MCF 10A (cell line): ENCODE results near the gene HES4. TPM values are rescaled to one million over a fixed set of nuclear protein-coding genes. Genes with fewer than 3 reads are reported as not detected.

ENCODE experiments used
- BruUV-seq: library from RNA; stranded (reverse); fragments of 400-500 nt; replicated peaks from 2 replicates; lab custom pipeline; 2021; lab: Mats Ljungman, UMichigan
- CTCF ChIA-PET: fragments of 300-600 bp; sonication (Branson Sonifier 250); formaldehyde crosslinking; extraction: SDS; loops from one replicate; lab custom pipeline; 2021; ENCODE audit warnings: antibody characterized with exemption, inconsistent platforms; lab: Yijun Ruan, JAX
- POLR2A ChIA-PET: fragments of 300-600, 350-650 bp; sonication (Branson Sonifier 250); formaldehyde crosslinking; extraction: SDS; loops from one replicate; lab custom pipeline; 2020; ENCODE audit warnings: antibody characterized with exemption, inconsistent platforms; lab: Yijun Ruan, JAX
- DNase-seq: peaks from one replicate; pipeline ENCODE4 v3.0.0-alpha.2; 2018; ENCODE audit not compliant: unreplicated experiment
- H3K27ac Mint-ChIP-seq: one replicate; pipeline ENCODE4 v1.8.0; 2022; ENCODE audit warnings: mild to moderate bottlenecking, low read depth, mixed read lengths; ENCODE audit not compliant: unreplicated experiment
- H3K27me3 Mint-ChIP-seq: one replicate; pipeline ENCODE4 v1.8.0; 2022; ENCODE audit warnings: mixed read lengths; ENCODE audit not compliant: insufficient read depth, unreplicated experiment
- H3K36me3 Mint-ChIP-seq: one replicate; pipeline ENCODE4 v1.8.0; 2022; ENCODE audit warnings: mild to moderate bottlenecking, moderate library complexity, mixed read lengths; ENCODE audit not compliant: insufficient read depth, unreplicated experiment
- H3K4me1 Mint-ChIP-seq: one replicate; pipeline ENCODE4 v1.8.0; 2022; ENCODE audit warnings: mixed read lengths; ENCODE audit not compliant: insufficient read depth, unreplicated experiment
- H3K4me3 Mint-ChIP-seq: one replicate; pipeline ENCODE4 v1.8.0; 2022; ENCODE audit warnings: mild to moderate bottlenecking, moderate library complexity, mixed read lengths; ENCODE audit not compliant: unreplicated experiment
- H3K9me3 Mint-ChIP-seq: one replicate; pipeline ENCODE4 v1.8.0; 2022; ENCODE audit warnings: mixed read lengths; ENCODE audit not compliant: unreplicated experiment
- CTCF ChIP-seq: fragments of 200-600 bp; IDR thresholded peaks from one replicate; pipeline ENCODE4 v1.8.0; 2022; ENCODE audit warnings: antibody characterized with exemption, mild to moderate bottlenecking; ENCODE audit not compliant: unreplicated experiment
- intact Hi-C: fragments of 100-400 bp; cut with micrococcal nuclease; formaldehyde crosslinking; loops from 2 replicates; pipeline ENCODE4 v1.14.1; 2022
- total RNA-seq: library from RNA; stranded (reverse); gene quantifications from 2 replicates; pipeline ENCODE4 v1.2.3, GENCODE V29; 2022

Gene HES4
- total RNA-seq, 1 experiment from 2014 or later, result 42.1 TPM

- no TSS peak for BruUV-seq
- no peaks in the 10 kb centered on the region for H3K27me3 Mint-ChIP-seq
- ChIA-PET POLR2A (interaction anchor here (1.1 kb wide), 1 partner anchor 19 kb away, joined by 4 read pairs; no protein-coding TSS in a partner anchor), CTCF (interaction anchor here (0.7 to 2.0 kb wide), 3 partner anchors 21 to 35 kb away, joined by 3 to 8 read pairs (median 6); no protein-coding TSS in a partner anchor)
- no peaks in the 10 kb centered on the region for H3K9me3 Mint-ChIP-seq
- TF ChIP-seq CTCF, result no peak
- intact Hi-C loops, result no loop called here
- H3K4me3 Mint-ChIP-seq, result no peak overlapping the region
- no peak for DNase-seq
- peaks cover 37% of the 10 kb centered on the region for H3K36me3 Mint-ChIP-seq
- peak overlapping the region; percentile 51 for H3K27ac Mint-ChIP-seq
- peaks cover 4% of the 10 kb centered on the region for H3K4me1 Mint-ChIP-seq
These were observed 38.8 kb upstream of the HES4 start for GRCh38 chr1:1038694-1039093.

- H3K27ac Mint-ChIP-seq, result no peak overlapping the region
- no TSS peak for BruUV-seq
- H3K36me3 Mint-ChIP-seq, result peaks cover 30% of the 10 kb centered on the region
These were observed 37.8 kb upstream of the HES4 start for GRCh38 chr1:1037366-1038327.

GRCh38 chr1:1035291-1035943 is 35.5 kb upstream of the HES4 start:
- peaks cover 29% of the 10 kb centered on the region for H3K36me3 Mint-ChIP-seq
- ChIA-PET POLR2A (no interaction called here), CTCF (no interaction called here)
- no peak for TF ChIP-seq CTCF
- no peak overlapping the region for H3K4me3 Mint-ChIP-seq
- H3K27ac Mint-ChIP-seq, result no peak overlapping the region
- no peak for DNase-seq
- intact Hi-C loops, result no loop called here
- peaks cover 4% of the 10 kb centered on the region for H3K4me1 Mint-ChIP-seq
- H3K9me3 Mint-ChIP-seq, result no peaks in the 10 kb centered on the region
- no peaks in the 10 kb centered on the region for H3K27me3 Mint-ChIP-seq
- BruUV-seq, result no TSS peak

More at GRCh38 chr1:1037366-1038327, 37.8 kb upstream of the HES4 start:
- peaks cover 4% of the 10 kb centered on the region for H3K4me1 Mint-ChIP-seq
- no peaks in the 10 kb centered on the region for H3K27me3 Mint-ChIP-seq
- POLR2A ChIA-PET, result interaction anchor here (1.1 kb wide), 1 partner anchor 18 kb away, joined by 4 read pairs; no protein-coding TSS in a partner anchor
- DNase-seq, result no peak
- intact Hi-C loops, result no loop called here
- CTCF ChIA-PET, result interaction anchor here (0.6 to 2.0 kb wide), 2 partner anchors 15 to 22 kb away, joined by 3 to 8 read pairs; no protein-coding TSS in a partner anchor
- no peak for TF ChIP-seq CTCF
- no peaks in the 10 kb centered on the region for H3K9me3 Mint-ChIP-seq
- H3K4me3 Mint-ChIP-seq, result no peak overlapping the region

GRCh38 chr1:1034439-1034781 is 34.5 kb upstream of the HES4 start:
- Mint-ChIP-seq H3K9me3 (no peaks in the 10 kb centered on the region), H3K27me3 (no peaks in the 10 kb centered on the region), H3K4me3 (no peak overlapping the region), H3K36me3 (peaks cover 22% of the 10 kb centered on the region), H3K27ac (no peak overlapping the region), H3K4me1 (no peaks in the 10 kb centered on the region)
- no TSS peak for BruUV-seq
- intact Hi-C loops, result no loop called here
- ChIA-PET CTCF (no interaction called here), POLR2A (no interaction called here)
- DNase-seq, result no peak
- TF ChIP-seq CTCF, result no peak
